ENCODE results near the gene URGCP.
"Not testable (repeated sequence)": the region's sequence is repeated elsewhere in the genome, so short reads cannot be mapped to it uniquely, and the experiment has no call there.

DNA sequence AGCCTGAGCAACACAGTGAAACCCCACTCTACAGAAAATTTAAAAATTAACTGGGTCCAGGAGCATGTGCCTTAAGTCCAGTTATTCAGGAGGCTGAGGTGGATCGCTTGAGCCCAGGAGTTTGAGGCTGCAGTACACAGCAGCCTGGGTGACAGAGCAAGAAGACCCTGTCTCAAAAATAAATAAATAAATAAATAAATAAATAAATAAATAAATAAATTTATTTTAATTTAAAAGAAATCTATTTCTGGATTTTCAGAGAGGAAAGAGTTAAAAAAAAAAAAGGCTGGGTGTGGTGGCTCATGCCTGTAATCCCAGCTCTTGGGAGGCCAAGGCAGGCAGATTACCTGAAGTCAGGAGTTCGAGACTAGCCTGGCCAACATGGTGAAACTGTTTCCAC, 7.8 kb downstream of the URGCP start:
- TF ChIP-seq, protein P1, sequence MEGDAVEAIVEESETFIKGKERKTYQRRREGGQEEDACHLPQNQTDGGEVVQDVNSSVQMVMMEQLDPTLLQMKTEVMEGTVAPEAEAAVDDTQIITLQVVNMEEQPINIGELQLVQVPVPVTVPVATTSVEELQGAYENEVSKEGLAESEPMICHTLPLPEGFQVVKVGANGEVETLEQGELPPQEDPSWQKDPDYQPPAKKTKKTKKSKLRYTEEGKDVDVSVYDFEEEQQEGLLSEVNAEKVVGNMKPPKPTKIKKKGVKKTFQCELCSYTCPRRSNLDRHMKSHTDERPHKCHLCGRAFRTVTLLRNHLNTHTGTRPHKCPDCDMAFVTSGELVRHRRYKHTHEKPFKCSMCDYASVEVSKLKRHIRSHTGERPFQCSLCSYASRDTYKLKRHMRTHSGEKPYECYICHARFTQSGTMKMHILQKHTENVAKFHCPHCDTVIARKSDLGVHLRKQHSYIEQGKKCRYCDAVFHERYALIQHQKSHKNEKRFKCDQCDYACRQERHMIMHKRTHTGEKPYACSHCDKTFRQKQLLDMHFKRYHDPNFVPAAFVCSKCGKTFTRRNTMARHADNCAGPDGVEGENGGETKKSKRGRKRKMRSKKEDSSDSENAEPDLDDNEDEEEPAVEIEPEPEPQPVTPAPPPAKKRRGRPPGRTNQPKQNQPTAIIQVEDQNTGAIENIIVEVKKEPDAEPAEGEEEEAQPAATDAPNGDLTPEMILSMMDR (IDR thresholded peaks at IDR 0.05): not testable (repeated sequence)
- TF ChIP-seq POLR2A (IDR thresholded peaks at IDR 0.05): not testable (repeated sequence)
